ENCODE results near the gene PPM1H. TPM values are rescaled to one million over a fixed set of nuclear protein-coding genes. Genes with fewer than 3 reads are reported as not detected.

PPM1H gene
- total and polyA plus RNA-seq, 2 donors (not counting 1 experiment from before 2014, with no cell fraction given) = 0.01 TPM; not detected in 1

- TF ChIP-seq EZH2 (IDR thresholded peaks at IDR 0.05; ENCODE audit: borderline replicate concordance, insufficient read depth, low read depth, low read length, poor library complexity, severe bottlenecking) (no peak), CTCF (IDR thresholded peaks at IDR 0.05) (no peak)
- H3K27ac Mint-ChIP-seq = no peak overlapping the region
- no peaks in the 10 kb centered on the region for H3K4me1 ChIP-seq (ENCODE audit: control insufficient read depth in 2 of 2, insufficient read depth in 2 of 2, low read length in 2 of 2)
- H3K4me3 Mint-ChIP-seq = no peak overlapping the region
- no peak overlapping the region for H3K27ac ChIP-seq (ENCODE audit: low read length in 2 of 2)
- no peaks in the 10 kb centered on the region for H3K4me1 Mint-ChIP-seq
- H4K20me1 ChIP-seq (ENCODE audit: control insufficient read depth, insufficient read depth, low read length, poor library complexity, severe bottlenecking) = no peaks in the 10 kb centered on the region
- WGBS (ENCODE audit: insufficient coverage) = over 99% methylated on average over 11 of the region's 11 CpGs
- ATAC-seq (ENCODE audit: low read depth) (no peak), DNase-seq (no peak)
- H3K9ac ChIP-seq (ENCODE audit: low read length) = no peak overlapping the region
- no peaks in the 10 kb centered on the region for H3K36me3 ChIP-seq (replicated peaks in 1 of 2; ENCODE audit: control extremely low read depth in 1 of 2, control insufficient read depth in 1 of 2, extremely low read depth in 1 of 2, insufficient read depth in 2 of 2, low read length in 1 of 2)
- no peaks in the 10 kb centered on the region for H3K79me2 ChIP-seq (ENCODE audit: control insufficient read depth, insufficient read depth, low read length)
- intact Hi-C loops (cut with micrococcal nuclease) = no loop called here
- ChIA-PET CTCF (no interaction called here), POLR2A (no interaction called here)
- H2AFZ ChIP-seq (ENCODE audit: insufficient read depth, low read depth, low read length, poor library complexity, severe bottlenecking) = no peak overlapping the region
- H3K4me2 ChIP-seq (replicated peaks; ENCODE audit: low read depth, low read length, poor library complexity, severe bottlenecking) = no peak overlapping the region
- no peaks in the 10 kb centered on the region for H3K27me3 ChIP-seq (replicated peaks in 1 of 4; ENCODE audit: control extremely low read depth in 1 of 4, control insufficient read depth in 3 of 4, insufficient read depth in 4 of 4, low read length in 3 of 4)
- no peaks in the 10 kb centered on the region for H3K27me3 Mint-ChIP-seq
- H3K4me3 ChIP-seq (ENCODE audit: control extremely low read depth in 1 of 5, extremely low read depth in 1 of 5, insufficient read depth in 1 of 5, low read depth in 2 of 5, low read length in 4 of 5) = no peak overlapping the region
- no peaks in the 10 kb centered on the region for H3K9me3 ChIP-seq (ENCODE audit: control extremely low read depth in 1 of 3, control insufficient read depth in 2 of 3, insufficient read depth in 1 of 3, low read length in 2 of 3)
- no peaks in the 10 kb centered on the region for H3K9me3 Mint-ChIP-seq (ENCODE audit: insufficient read depth)
Observed at GRCh38 chr12:62737188-62737587, 197.8 kb downstream of the PPM1H start.

- H3K4me2 ChIP-seq (replicated peaks; ENCODE audit: low read depth, low read length, poor library complexity, severe bottlenecking) = no peak overlapping the region
- H3K9me3 Mint-ChIP-seq (ENCODE audit: insufficient read depth) = no peaks in the 10 kb centered on the region
- TF ChIP-seq EZH2 (IDR thresholded peaks at IDR 0.05; ENCODE audit: borderline replicate concordance, insufficient read depth, low read depth, low read length, poor library complexity, severe bottlenecking) (no peak), CTCF (IDR thresholded peaks at IDR 0.05) (no peak)
- intact Hi-C loops (cut with micrococcal nuclease) = no loop called here
- no peaks in the 10 kb centered on the region for H3K4me1 Mint-ChIP-seq
- CTCF ChIA-PET = interaction anchor here (1.1 kb wide), 1 partner anchor 76 kb away, joined by 3 read pairs; no protein-coding TSS in a partner anchor
- no peak overlapping the region for H2AFZ ChIP-seq (ENCODE audit: insufficient read depth, low read depth, low read length, poor library complexity, severe bottlenecking)
- H3K4me3 ChIP-seq (ENCODE audit: control extremely low read depth in 1 of 5, extremely low read depth in 1 of 5, insufficient read depth in 1 of 5, low read depth in 2 of 5, low read length in 4 of 5) = no peak overlapping the region
- WGBS (ENCODE audit: insufficient coverage) = no CpG with 5 or more reads among the region's 2 CpGs
- H3K4me3 Mint-ChIP-seq = no peak overlapping the region
- H3K36me3 ChIP-seq (replicated peaks in 1 of 2; ENCODE audit: control extremely low read depth in 1 of 2, control insufficient read depth in 1 of 2, extremely low read depth in 1 of 2, insufficient read depth in 2 of 2, low read length in 1 of 2) = no peaks in the 10 kb centered on the region
- no peaks in the 10 kb centered on the region for H4K20me1 ChIP-seq (ENCODE audit: control insufficient read depth, insufficient read depth, low read length, poor library complexity, severe bottlenecking)
- no peaks in the 10 kb centered on the region for H3K9me3 ChIP-seq (ENCODE audit: control extremely low read depth in 1 of 3, control insufficient read depth in 2 of 3, insufficient read depth in 1 of 3, low read length in 2 of 3)
- H3K27me3 ChIP-seq (replicated peaks in 1 of 4; ENCODE audit: control extremely low read depth in 1 of 4, control insufficient read depth in 3 of 4, insufficient read depth in 4 of 4, low read length in 3 of 4) = no peaks in the 10 kb centered on the region
- H3K9ac ChIP-seq (ENCODE audit: low read length) = no peak overlapping the region
- no peaks in the 10 kb centered on the region for H3K27me3 Mint-ChIP-seq
- no peak overlapping the region for H3K27ac ChIP-seq (ENCODE audit: low read length in 2 of 2)
- H3K4me1 ChIP-seq (ENCODE audit: control insufficient read depth in 2 of 2, insufficient read depth in 2 of 2, low read length in 2 of 2) = no peaks in the 10 kb centered on the region
- no peak for DNase-seq
- H3K79me2 ChIP-seq (ENCODE audit: control insufficient read depth, insufficient read depth, low read length) = no peaks in the 10 kb centered on the region
- ATAC-seq (ENCODE audit: low read depth) = no peak
- no peak overlapping the region for H3K27ac Mint-ChIP-seq
- POLR2A ChIA-PET = no interaction called here
Observed at GRCh38 chr12:62736596-62736995, 198.4 kb downstream of the PPM1H start.

Measured in B cell (primary cell).